ENCODE data around the gene MCIDAS.

MCIDAS gene

DNA sequence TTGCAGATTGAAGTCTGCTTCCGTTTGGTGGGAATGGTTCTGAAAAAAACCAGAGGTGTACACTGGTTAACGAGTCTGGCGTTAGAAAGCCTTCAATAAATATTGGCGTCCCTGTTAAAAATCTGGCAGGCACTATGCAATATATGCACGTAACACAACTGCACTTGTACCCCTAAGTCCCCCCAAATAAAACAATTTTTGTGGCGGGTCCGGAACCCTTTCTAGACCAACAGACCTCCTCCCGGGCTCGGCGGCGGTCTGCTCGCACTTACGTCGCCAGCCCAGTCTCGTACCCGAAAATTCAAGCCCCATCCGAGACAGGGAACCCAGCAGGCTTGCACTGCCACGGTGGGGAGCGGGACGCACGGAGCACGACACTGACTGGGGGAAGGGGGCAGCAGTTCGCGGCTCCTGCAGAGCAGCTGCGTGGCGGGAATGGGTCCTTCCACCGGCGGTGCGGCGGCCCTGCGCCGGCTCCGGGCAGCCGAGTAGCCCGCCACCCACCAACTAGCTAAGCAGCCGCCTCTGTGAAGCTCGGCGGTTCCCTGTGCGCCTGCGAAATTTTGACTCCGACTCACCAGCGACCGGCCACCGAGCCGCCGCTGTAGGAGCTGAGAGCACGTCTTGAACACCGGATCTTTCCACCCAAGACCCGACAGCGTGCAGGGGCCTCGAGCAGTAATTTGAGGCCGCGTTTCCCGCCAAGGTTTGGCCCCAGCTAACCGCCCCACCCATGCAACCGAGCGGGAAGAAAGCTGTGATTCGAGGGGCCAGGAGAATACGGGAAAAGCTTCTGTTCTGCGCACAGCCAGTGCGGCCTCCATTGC, 3.9 kb downstream of the MCIDAS start:
- in situ Hi-C loops (cut with HindIII; ENCODE audit: low sequenced_read_pairs), result no loop called here

DNA sequence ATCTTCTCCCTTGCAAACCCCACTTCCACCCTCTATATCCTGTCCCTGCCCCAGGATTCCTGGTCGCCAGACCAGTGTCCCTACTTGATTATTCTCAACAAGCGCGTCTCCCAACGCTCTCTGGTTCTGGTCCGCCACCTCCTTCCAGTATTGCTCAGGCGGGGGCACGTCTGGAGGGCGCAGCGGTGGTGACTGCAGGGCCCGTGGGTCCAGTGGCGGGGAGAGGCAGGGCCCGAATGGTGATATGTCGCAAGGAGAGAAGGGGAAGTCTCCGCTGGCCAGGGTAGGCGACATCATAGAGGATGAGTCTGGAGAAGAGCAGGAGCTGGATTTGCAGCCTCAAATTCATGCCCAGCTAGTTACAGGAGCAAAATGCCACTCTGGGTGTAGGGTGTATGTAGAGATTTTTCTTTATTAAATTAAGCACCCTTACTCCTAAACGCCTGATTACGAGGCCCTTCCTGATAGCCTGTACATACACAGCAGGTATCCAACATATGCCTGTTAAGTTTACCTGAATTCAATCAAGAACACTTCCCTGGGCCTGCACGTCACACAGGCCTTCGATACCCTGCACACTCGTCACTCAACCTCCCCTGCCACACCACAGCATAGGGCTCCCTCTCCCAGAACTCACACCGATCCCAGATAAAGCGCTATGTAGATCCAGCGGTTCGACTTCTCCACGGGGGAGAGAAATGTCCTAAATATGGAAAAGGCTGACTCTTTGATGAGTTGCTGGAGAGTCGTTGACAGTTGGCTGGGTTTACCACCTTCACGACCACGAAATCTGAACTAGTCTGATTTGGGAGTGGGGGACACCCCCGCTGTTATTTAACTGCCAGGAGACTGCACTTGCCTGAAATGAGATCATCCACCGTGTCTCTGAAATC, 4.8 kb downstream of the MCIDAS start:
- in situ Hi-C loops (cut with HindIII; ENCODE audit: low sequenced_read_pairs), result no loop called here

DNA sequence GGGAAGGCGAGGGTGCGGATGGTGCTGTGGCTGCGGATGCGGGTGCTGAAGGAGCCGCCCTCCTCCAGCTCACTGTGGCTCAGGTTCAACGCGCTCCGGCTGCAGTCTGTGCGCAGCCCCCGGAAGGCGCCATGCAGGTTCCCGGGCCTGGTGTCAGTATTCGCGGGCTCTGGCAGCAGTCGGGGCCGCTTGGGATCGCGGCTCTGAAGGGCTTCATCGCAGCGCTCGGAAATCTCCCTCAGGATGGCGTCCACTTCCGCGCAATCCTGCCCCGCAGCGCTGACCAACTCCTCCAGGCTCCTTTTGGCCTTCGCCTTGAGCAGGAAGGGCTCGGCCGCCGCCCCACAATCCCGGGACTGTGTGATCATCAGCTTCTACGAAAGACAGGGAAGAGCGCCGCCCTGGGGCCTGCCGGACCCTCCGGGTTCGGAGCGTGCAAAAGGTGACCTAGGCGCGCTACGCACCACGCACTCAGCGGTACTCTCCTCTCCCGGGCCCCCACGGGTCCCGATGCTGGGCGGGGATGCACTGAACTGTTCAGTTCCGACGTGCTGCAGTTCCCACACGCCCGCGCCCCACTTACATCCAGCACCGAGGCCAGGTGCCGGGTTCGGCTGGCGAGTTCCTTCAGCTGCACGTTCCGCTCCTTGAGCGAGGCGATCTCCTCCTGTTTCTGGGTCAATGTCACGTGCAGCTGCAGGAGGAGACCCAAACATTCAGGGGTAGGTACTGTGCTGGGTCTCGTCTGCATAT, 6.5 kb downstream of the MCIDAS start:
- in situ Hi-C loops (cut with HindIII; ENCODE audit: low sequenced_read_pairs), result no loop called here

DNA sequence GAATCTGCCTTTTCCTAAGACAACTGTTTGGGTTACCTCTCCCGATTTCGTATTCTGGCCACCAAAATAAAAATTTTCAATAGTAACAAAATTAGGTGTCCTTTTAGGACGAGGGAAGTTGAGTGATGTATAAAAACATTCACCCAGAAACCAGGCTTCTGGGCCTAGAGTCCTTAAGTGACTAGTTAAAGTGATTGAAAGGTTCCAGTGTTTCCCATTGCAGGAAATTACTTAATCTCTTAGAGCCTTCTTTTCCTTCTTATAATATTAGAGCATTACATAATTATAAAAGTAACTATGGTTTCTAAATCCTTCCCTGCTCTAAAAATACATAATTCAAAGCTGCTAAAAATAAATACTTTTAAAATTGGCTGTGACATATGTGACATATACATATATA, 7.3 kb downstream of the MCIDAS start:
- in situ Hi-C loops (cut with HindIII; ENCODE audit: low sequenced_read_pairs), result no loop called here

DNA sequence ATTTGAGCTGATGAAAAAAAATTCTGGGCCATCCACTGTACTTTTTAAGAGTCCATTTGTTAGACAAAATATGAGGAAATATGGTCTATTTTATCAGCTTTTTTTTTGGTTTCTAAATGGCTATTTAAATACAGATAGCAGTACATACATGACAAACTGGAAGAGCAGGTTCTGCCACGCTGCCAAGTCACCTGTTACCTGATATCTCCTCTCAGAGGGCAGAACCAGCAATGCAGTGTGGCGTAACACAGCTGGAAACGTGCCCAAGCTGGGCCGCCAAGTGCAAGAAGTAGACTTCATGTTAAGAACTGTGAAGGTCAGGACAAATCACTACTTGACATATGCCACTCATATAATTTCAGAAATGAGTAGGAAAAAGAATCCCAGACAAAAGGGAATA, 8.1 kb downstream of the MCIDAS start:
- in situ Hi-C loops (cut with HindIII; ENCODE audit: low sequenced_read_pairs), result no loop called here

DNA sequence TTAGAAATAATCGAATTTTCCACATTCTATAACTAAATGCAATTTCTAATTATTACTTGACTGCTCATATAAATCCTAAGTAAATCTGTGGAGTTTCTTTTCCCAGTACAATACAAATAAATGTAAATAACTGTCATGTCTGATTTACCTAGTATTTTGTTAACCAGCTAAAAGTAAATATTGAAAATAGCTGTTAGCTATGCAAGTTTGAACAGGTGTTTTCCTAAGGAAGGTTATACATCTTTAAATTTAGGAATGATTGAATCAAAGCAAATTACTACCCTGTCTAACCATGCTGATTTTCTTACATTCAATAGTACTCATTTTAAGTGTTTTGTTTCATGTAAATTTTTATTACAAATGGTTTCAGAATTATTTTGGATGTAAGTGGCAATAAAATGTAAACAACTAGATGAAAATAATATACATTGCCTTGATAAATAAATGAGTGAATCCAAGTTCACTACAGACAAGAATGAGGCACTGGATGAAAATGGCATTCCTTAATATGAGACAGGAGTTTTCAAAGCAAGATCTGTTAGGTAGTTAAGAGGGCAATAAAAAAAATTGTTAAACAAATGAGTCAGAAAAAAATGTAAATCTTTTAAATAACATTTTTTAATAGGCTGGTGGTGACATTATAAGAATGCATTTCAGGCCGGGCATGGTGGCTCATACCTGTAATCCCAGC, 15.8 kb downstream of the MCIDAS start:
- in situ Hi-C loops (cut with HindIII; ENCODE audit: low sequenced_read_pairs), result no loop called here

DNA sequence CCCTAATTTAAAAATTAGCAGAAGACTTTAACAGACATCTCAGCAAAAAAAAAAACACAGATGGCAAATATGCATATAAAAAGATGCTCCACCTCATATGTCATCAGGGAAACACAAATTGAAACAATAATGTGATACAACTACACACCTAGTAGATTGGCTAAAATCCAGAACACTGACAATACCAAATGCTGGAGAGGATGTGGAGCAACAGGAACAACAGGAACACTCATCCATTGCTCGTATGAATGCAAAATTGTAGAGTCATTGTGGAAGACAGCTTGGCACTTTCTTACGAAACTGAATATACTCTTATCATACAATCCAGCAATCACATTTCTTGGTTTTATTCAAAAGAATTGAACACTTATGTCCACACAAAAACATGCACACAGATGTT, 22.1 kb downstream of the MCIDAS start:
- in situ Hi-C loops (cut with HindIII; ENCODE audit: low sequenced_read_pairs), result no loop called here

DNA sequence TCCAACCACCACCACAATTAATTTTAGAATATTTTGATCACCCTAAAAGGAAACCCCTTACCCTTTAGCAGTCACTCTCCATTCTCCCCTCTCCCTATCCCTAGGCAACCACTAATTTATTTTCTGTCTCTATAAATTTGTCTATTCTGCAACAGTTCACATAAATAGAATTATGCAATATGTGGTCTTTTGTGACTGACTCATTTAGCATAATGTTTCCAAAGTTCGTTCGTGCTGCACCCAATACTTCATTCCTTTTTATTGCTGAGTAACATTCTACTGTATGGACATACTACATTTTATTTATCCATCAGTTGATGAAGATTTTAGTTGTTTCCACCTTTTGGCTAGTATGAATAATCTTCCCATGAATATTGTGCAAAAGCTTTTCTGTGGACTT, 36.0 kb downstream of the MCIDAS start:
- in situ Hi-C loops (cut with HindIII; ENCODE audit: low sequenced_read_pairs), result no loop called here

DNA sequence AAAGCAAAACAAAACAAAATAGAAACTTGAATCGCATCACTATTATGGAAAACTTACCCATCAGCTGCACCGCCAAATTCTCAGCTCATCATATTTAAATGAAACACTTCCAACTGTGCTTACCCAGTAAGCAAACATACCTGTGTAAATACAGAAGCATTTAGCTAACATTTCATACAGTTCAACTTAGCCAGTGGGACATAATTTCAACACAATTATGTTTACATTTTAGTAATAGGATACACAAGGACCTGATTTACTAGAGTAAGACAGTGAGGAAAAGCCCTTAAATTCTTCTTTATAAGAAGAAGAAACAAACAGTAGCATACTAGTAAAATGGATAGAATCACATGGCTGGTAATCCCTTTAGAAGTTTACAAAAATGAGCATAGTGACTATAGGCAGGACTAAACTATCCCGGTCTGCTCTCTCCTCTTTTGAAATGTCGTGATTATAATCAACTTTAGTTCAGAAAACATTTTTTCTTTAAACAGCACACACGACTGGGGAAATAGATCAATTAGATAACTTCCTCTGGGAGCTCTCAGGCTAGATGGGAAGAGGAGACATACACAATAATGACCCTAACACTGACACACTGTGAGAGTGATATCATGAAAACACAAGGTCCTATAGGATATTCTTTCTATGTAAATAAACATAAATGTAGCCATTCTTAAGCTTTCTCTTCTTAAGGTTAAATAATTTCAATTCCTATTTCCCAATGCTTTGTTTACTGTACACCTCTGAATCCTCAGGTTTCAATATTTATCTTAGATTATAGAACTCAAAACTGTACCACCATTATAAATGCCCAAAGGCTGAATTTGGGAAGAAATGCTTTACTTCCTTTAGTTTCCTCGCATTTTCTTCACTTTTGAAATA, 38.2 kb downstream of the MCIDAS start:
- in situ Hi-C loops (cut with HindIII; ENCODE audit: low sequenced_read_pairs), result no loop called here

DNA sequence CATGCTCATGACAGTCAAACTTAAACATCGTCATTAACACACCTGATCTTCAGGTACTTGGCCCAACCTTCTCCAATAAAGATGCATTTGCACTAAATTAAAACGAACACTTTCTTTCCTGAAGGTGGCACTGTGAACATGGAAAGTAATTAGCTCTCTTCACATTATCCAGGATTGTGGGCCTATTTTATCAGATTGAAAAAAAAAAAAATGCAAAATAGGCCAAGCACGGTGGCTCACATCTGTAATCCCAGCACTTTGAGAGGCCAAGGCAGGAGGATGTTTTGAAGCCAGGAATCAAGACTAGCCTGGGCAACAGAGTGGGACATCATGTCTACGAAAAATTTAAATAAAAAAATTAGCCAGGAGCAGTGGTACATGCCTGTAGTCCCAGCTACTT, 39.7 kb downstream of the MCIDAS start:
- in situ Hi-C loops (cut with HindIII; ENCODE audit: low sequenced_read_pairs), result no loop called here

DNA sequence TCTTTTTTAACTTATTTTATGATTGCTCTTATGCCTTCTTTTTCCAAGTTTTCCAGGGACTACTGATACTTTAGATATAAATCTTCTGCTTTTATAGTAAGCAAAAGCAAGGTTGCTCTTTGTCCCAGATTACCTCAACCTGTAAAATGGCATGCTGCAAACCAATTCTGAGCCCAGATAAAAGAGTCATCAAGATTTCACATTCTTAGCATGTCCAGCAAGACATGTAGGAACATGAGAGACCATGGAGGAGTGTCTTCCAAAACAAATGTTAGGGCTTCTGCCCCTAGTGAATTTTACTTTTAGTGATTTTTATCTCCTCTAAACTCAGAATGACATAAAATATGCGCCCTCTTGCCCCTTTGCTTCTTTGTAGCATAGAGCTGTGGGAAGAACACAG, 47.1 kb downstream of the MCIDAS start:
- in situ Hi-C loops (cut with HindIII; ENCODE audit: low sequenced_read_pairs), result no loop called here

DNA sequence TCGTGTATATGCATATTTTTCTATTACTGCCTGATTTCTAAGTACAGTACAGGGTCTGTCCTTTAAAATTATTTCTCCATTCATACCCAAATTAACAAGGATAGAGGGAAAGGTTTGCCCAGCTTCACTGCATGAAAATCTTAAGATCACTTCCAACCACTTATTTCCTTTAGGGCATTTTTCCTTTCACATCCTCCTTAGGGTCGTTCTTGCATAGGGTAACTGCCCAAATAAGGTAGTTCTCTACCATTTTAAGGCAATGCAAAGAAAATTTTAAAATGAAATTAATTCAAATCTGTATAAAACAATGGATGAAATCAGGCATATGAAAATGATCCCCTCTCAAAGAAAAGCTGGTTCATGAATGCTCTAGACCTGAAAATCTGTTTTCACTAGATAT, 50.0 kb downstream of the MCIDAS start:
- in situ Hi-C loops (cut with HindIII; ENCODE audit: low sequenced_read_pairs), result loop anchor here (5.0 to 10.0 kb wide), 3 partner anchors 55 to 228 kb away; partner anchors contain the start of gene CCNO

DNA sequence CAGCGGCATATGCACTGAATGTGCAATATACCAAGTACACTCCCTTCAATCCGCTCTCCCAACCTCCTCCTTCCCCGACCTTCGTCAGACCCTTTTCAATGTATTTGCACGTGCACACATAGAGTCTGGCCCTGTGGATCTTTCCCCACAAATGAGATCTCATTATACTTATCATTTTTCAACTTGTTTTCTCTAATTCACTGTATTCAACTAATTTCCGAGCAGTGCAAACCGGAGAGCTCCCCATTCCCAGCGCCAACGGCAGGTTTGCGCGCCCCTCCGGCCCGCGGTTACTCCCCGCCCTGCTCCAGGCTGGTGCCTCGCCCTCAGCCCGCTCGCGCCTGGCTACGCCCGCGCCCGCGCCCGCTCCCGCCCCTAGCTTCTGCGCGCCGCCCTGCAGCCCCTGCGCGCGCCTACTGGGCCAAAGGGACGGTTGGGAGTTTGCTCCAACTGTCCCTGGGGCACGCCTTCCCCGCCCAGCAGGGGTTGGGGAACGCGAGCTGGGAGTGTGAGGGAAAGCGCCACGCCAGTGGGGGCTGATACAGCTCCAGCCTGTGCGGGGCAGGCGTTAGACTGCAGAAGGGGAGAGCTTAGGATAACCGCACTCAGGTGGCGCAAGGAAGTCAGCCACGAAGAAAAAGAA, 50.8 kb downstream of the MCIDAS start:
- in situ Hi-C loops (cut with HindIII; ENCODE audit: low sequenced_read_pairs), result loop anchor here (5.0 to 10.0 kb wide), 3 partner anchors 56 to 229 kb away; partner anchors contain the start of gene CCNO

DNA sequence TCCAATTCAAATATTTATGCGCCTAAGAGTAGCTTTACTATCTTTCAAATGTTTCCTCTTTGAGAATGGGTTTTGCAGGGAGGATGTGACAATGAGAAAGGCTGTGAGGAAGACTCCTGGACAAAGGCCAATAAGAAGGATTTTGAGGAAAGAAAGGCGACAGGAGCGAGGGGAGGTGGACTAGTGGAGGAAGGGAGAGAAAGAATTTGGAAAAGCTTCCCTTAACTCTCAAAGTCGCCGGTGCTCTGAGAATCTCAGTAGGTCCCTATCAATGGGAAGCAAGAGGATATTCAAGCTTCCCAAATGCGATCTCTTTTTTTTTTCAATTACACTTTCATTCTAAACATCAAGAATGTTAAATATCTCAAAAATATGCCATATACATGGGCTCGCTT, 51.3 kb downstream of the MCIDAS start:
- in situ Hi-C loops (cut with HindIII; ENCODE audit: low sequenced_read_pairs), result loop anchor here (5.0 to 10.0 kb wide), 3 partner anchors 57 to 229 kb away; partner anchors contain the start of gene CCNO

DNA sequence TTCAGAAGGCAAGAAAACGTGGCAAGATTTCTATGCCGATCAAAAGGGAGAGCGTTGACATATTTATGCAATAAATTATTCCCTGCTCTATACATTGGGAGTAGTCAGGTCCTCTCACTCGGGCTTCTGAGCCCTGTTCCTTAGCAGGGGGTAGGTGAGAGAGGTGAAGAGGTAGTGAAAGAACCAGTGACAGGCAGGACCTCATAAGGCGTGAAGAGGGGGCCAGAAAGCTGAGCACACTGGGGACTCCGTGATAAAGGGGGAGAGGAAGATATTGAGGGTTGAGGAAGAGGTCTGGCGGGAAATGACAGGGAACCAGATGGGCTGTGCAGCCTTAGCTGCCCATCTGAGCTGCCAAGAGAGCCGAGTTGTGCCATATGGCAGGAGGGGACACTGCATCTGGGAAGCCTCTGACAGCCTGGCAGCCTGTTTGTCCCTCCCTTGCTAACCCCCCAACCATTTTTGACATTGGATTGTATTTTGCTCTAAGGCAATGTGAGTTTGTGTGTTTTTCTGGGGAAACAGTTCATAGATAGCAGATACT, 53.4 kb downstream of the MCIDAS start:
- in situ Hi-C loops (cut with HindIII; ENCODE audit: low sequenced_read_pairs), result loop anchor here (10.0 kb wide), 1 partner anchor 231 kb away; no protein-coding TSS in a partner anchor

DNA sequence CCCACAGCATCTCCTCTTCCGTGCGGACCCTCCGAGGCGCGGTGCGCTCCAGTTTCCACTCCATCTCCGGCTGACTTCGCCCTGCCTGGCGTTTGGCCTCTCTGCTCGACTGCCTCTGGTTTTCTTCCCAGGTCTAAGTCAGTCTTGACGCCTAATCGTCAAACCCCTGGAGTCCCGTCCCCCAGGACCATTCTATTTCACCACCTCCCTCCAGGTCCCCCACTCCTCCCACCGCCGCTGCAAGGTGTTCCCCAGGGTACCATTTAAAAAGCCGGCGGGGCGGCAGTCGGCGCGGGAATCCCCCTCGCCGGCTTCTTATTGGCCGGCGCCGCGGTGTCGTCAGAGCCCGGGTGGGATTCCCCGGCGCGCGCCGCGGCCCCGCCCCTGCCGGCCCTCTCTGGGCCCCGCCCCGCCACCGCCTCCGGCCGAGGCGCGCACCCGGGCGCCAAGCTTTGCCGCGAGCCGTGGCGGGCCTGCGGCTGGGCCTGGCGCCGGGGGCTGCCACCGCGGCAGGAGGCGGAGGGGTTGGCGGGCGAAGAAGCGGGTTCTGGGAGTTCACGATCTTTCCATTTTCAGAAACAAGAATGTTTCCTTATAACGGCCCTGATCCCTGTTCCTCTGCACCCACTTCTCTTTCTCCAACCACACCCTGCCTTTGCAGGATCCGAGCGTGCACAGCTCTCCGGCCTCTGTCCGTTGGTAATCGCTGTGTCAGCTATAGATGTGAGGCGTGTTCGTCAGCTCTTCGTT, 54.0 kb downstream of the MCIDAS start, which contains the start of gene CDC20B:
Gene CDC20B (minus strand): TSS at position 241 of the 750 bp plus-strand sequence. CDS start 177 bp downstream, at position 64.
- in situ Hi-C loops (cut with HindIII; ENCODE audit: low sequenced_read_pairs), result loop anchor here (10.0 kb wide), 1 partner anchor 232 kb away; no protein-coding TSS in a partner anchor

DNA sequence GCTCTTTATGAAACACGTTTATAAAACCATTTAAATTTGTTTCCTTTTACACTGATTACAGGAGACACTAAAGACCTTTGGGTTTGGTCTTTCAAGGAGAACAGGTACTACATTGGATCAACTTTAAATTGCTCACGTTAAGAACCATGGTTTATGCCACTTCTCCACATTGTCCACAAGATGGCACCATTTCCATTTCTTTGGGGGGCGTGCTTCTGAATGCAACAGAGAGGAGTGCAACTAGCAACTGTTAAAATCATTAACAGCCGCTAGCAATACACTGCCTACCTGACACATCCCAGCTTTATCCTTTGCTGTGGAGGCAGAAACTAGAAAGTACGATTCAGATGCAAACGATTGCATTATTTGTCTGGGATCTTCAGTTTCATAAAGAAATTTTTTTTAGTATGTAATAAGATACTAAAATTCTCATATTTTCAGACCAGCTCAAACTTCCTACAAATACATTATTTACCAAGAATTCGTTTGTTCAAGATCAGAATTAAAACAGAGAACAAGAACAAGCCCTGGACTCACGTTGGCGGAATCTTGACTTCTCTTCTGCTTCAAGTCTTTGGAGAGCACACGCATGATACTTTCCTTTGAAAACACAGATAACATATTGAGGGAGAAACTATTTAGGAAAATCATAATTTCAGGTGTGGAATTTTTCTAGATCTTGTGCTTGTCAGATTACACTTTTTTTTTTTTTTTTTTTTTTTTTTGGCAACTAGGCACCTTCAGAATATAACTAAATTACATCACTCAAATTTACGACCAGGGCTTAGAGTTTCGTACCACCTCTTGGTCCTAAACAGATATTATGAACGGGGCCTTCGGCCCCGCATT, 54.8 kb downstream of the MCIDAS start:
- in situ Hi-C loops (cut with HindIII; ENCODE audit: low sequenced_read_pairs), result loop anchor here (10.0 kb wide), 1 partner anchor 233 kb away; no protein-coding TSS in a partner anchor

Data from endothelial cell of hepatic sinusoid (primary cell).